DND-41 (cell line): Measurements from ENCODE around the gene NR3C1.

Experiments used
- ATAC-seq: fragments of 200-7000 bp; cut with Tn5 transposase; 3 replicates; pipeline ENCODE4 v1.9.1; 2021; ENCODE audit warnings: low read depth; ENCODE audit not compliant: insufficient read depth
- DNase-seq: peaks from one replicate; pipeline ENCODE4 v3.0.0-alpha.2; 2020
- H2AFZ ChIP-seq: 2 replicates; pipeline ENCODE4 v1.6.0; 2012; ENCODE audit warnings: low read depth, low read length
- H3K27ac ChIP-seq: 2 replicates; pipeline ENCODE4 v1.5.1; 2012; ENCODE audit warnings: low read length, inconsistent platforms
- H3K27me3 ChIP-seq: fragments of 200-600 bp; sonication (generic); 2 replicates; pipeline ENCODE4 v1.6.0; 2012; ENCODE audit warnings: low read length, mild to moderate bottlenecking, inconsistent platforms; ENCODE audit not compliant: insufficient read depth, poor library complexity
- H3K36me3 ChIP-seq: 2 replicates; pipeline ENCODE4 v1.5.1; 2012; ENCODE audit warnings: low read length, inconsistent platforms; ENCODE audit not compliant: insufficient read depth
- H3K4me1 ChIP-seq: 2 replicates; pipeline ENCODE4 v1.5.1; 2012; ENCODE audit warnings: mild to moderate bottlenecking, low read length; ENCODE audit not compliant: insufficient read depth
- H3K4me2 ChIP-seq: 2 replicates; pipeline ENCODE4 v1.6.0; 2012; ENCODE audit warnings: mild to moderate bottlenecking, moderate library complexity, low read length, inconsistent platforms; ENCODE audit not compliant: insufficient read depth
- H3K4me3 ChIP-seq, 2 experiments: fragments of 200-600 bp in 1 of 2; shearing (Covaris generic) in 1 of 2; 2 replicates each; pipeline ENCODE4 v1.5.1; 2012 to 2016; ENCODE audit warnings: inconsistent platforms in 2 of 2, low read length in 2 of 2, mild to moderate bottlenecking in 2 of 2, low read depth in 1 of 2, moderate library complexity in 1 of 2
- H3K79me2 ChIP-seq: 2 replicates; pipeline ENCODE4 v1.6.0; 2012; ENCODE audit warnings: low read length, inconsistent platforms; ENCODE audit not compliant: insufficient read depth
- H3K9ac ChIP-seq: 2 replicates; pipeline ENCODE4 v1.6.0; 2012; ENCODE audit warnings: low read depth, mild to moderate bottlenecking, inconsistent platforms, low read length, moderate library complexity
- H3K9me3 ChIP-seq: 2 replicates; pipeline ENCODE4 v1.5.1; 2012; ENCODE audit warnings: low read length, moderate library complexity, mild to moderate bottlenecking, inconsistent platforms; ENCODE audit not compliant: insufficient read depth, severe bottlenecking
- H4K20me1 ChIP-seq: 2 replicates; pipeline ENCODE4 v1.6.0; 2012; ENCODE audit warnings: low read length; ENCODE audit not compliant: insufficient read depth
- CTCF ChIP-seq: IDR thresholded peaks from 2 replicates; pipeline ENCODE4 v1.5.1; 2012; ENCODE audit warnings: borderline replicate concordance, low read length, moderate library complexity, mild to moderate bottlenecking; ENCODE audit not compliant: poor library complexity, severe bottlenecking; ENCODE audit errors: extremely low read depth
- EZH2 ChIP-seq: IDR thresholded peaks from 3 replicates; pipeline ENCODE4 v1.6.1; 2012; ENCODE audit warnings: borderline replicate concordance, low read depth, mild to moderate bottlenecking, moderate library complexity, low read length, inconsistent platforms; ENCODE audit not compliant: severe bottlenecking

Gene NR3C1

DNA sequence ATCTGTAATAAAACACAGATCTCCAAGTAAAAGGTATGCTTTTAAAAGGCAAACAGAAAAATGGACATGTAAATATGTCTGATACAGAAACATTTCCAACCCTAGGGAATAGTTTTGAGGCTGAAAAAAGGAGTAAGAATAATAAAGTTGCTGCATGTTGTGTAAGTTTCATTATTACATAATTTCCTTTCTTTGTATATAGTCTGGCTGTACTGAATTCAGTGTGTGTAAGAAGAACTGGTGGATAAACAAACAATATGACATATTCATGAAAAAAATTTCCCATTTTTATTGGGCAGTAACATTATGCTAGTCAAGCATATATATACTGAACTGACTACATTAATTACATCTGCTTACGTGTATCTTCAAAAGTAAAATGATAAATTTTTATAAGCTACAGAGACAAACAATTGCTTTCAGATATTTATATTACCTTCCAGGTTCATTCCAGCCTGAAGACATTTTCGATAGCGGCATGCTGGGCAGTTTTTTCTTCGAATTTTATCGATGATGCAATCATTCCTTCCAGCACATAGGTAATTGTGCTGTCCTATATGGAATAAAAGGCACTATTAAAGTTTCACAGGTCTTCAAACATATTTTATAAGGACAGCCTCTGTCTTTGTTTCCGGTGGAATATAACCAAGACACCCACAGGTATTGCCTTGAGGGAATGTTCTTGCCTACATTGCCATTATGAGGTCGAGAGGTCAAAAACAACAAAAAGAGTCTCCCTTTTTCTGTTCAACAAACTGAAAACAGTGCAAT, 93.6 kb downstream of the NR3C1 start:
- H3K4me3 ChIP-seq: no peak overlapping the region
- H3K4me1 ChIP-seq: no peaks in the 10 kb centered on the region
- no peaks in the 10 kb centered on the region for H3K9me3 ChIP-seq
- H3K4me2 ChIP-seq: no peak overlapping the region
- H3K27ac ChIP-seq: no peak overlapping the region
- H3K79me2 ChIP-seq: peaks cover 95% of the 10 kb centered on the region
- no peak for TF ChIP-seq CTCF
- no peak for TF ChIP-seq EZH2
- H3K27me3 ChIP-seq: no peaks in the 10 kb centered on the region
- no peak overlapping the region for H3K9ac ChIP-seq
- H3K36me3 ChIP-seq: peaks cover 98% of the 10 kb centered on the region
- DNase-seq: no peak
- peaks cover 18% of the 10 kb centered on the region; the same call in 1 of the 2 replicates for H4K20me1 ChIP-seq
- H2AFZ ChIP-seq: no peak overlapping the region
- ATAC-seq: no peak

- H3K4me1 ChIP-seq: no peaks in the 10 kb centered on the region
- no peak for DNase-seq
- peaks cover 95% of the 10 kb centered on the region for H3K79me2 ChIP-seq
- H3K9me3 ChIP-seq: no peaks in the 10 kb centered on the region
- no peak overlapping the region for H2AFZ ChIP-seq
- TF ChIP-seq EZH2 (no peak), CTCF (no peak)
- no peaks in the 10 kb centered on the region for H3K27me3 ChIP-seq
- peaks cover 14% of the 10 kb centered on the region; the same call in 1 of the 2 replicates for H4K20me1 ChIP-seq
- H3K4me2 ChIP-seq: no peak overlapping the region
- no peak overlapping the region for H3K4me3 ChIP-seq
- no peak overlapping the region for H3K27ac ChIP-seq
- ATAC-seq: no peak
- no peak overlapping the region for H3K9ac ChIP-seq
- H3K36me3 ChIP-seq: peaks cover 98% of the 10 kb centered on the region
Measured at GRCh38 chr5:143308731-143309130, 94.8 kb downstream of the NR3C1 start.

DNA sequence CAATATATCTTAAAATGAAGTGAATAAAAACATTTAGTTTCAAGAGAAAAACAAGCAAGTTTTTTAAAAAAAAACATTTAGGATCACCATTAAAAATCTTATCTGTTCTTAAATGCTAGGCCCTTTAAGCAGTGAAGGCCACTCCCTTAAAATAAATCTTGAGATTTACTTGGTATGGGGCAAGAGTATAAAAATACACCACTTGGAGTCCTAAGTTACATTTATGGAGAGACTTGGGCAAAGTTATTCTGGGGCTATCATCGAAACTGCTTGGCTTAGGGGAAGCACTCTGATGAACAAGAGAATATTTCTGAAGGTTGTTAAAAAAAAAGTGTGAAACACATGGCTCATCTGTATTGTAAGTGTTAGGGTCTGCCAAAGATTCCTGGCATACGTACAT, 97.4 kb downstream of the NR3C1 start:
- H3K79me2 ChIP-seq: peaks cover 90% of the 10 kb centered on the region
- H3K9me3 ChIP-seq: no peaks in the 10 kb centered on the region
- no peak overlapping the region for H3K4me3 ChIP-seq
- no peaks in the 10 kb centered on the region for H3K4me1 ChIP-seq
- TF ChIP-seq EZH2 (no peak), CTCF (no peak)
- peaks cover 3% of the 10 kb centered on the region; the same call in 1 of the 2 replicates for H4K20me1 ChIP-seq
- DNase-seq: no peak
- no peak overlapping the region for H3K9ac ChIP-seq
- H3K27ac ChIP-seq: no peak overlapping the region
- peaks cover 92% of the 10 kb centered on the region for H3K36me3 ChIP-seq
- H2AFZ ChIP-seq: no peak overlapping the region
- no peak overlapping the region for H3K4me2 ChIP-seq
- no peaks in the 10 kb centered on the region for H3K27me3 ChIP-seq
- ATAC-seq: no peak
